ENCODE data around the gene DEAF1. TPM values are rescaled to one million over a fixed set of nuclear protein-coding genes. Genes with fewer than 3 reads are reported as not detected.

Gene DEAF1
- polyA plus RNA-seq, 1 donor (not counting 4 experiments of a cell fraction or from before 2014, with no cell fraction given): 8.1 TPM

DNA sequence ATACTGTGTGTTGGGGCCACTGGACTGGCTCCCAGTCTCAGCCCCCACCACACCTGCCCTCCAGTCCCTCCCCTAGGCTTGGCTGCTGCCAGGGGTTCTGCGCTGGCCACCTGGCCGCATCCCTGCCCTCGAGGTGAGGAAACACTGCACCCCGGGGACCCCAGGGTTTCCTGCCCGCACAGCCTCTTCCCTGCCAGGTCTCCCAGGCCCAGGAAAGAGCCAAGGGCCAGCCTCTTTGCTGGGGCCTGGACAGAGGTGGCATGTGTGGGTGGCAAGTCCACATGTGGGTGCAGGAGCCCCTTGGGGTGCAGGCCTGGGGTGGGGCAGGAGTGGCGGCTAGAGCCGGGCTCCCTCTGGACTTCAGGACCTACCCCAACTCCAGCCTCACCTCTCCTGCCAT, 13.5 kb upstream of the DEAF1 start:
- TF ChIP-seq, protein P1, sequence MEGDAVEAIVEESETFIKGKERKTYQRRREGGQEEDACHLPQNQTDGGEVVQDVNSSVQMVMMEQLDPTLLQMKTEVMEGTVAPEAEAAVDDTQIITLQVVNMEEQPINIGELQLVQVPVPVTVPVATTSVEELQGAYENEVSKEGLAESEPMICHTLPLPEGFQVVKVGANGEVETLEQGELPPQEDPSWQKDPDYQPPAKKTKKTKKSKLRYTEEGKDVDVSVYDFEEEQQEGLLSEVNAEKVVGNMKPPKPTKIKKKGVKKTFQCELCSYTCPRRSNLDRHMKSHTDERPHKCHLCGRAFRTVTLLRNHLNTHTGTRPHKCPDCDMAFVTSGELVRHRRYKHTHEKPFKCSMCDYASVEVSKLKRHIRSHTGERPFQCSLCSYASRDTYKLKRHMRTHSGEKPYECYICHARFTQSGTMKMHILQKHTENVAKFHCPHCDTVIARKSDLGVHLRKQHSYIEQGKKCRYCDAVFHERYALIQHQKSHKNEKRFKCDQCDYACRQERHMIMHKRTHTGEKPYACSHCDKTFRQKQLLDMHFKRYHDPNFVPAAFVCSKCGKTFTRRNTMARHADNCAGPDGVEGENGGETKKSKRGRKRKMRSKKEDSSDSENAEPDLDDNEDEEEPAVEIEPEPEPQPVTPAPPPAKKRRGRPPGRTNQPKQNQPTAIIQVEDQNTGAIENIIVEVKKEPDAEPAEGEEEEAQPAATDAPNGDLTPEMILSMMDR (optimal IDR thresholded peaks at IDR 0.05 in 1 of 3, IDR thresholded peaks at IDR 0.05 in 1 of 3, conservative IDR thresholded peaks at IDR 0.05 in 1 of 3; ENCODE audit: extremely low read depth in 1 of 3, insufficient read depth in 2 of 3, low read length in 3 of 3): no peak
- TF ChIP-seq EZH2 (IDR thresholded peaks at IDR 0.05; ENCODE audit: low read length): no peak
- no peaks in the 10 kb centered on the region for H3K27me3 ChIP-seq (ENCODE audit: control insufficient read depth, extremely low read depth, insufficient read depth, low read length)
- H3K79me2 ChIP-seq (ENCODE audit: control insufficient read depth, insufficient read depth, low read length): peaks cover 36% of the 10 kb centered on the region
- no peaks in the 10 kb centered on the region for H3K9me3 ChIP-seq (ENCODE audit: control insufficient read depth, low read depth, low read length)
- no peak overlapping the region for H3K27ac ChIP-seq (ENCODE audit: control insufficient read depth, insufficient read depth, low read length)
- dilution Hi-C loops (cut with MboI; ENCODE audit: extremely low pct_ligation_motif_present, low sequenced_read_pairs): no loop called here
- peaks cover 20% of the 10 kb centered on the region for H3K4me1 ChIP-seq (ENCODE audit: control insufficient read depth, extremely low read depth, insufficient read depth, low read length)
- H3K36me3 ChIP-seq (ENCODE audit: control insufficient read depth in 2 of 2, extremely low read depth in 1 of 2, insufficient read depth in 2 of 2, low read length in 2 of 2): peaks cover 0 to 11% of the 10 kb centered on the region in 2 experiments
- H3K9me1 ChIP-seq (ENCODE audit: control insufficient read depth, extremely low read depth, insufficient read depth, low read length): peaks cover 2% of the 10 kb centered on the region
- no peak for FAIRE-seq
- no peak overlapping the region for H3K4me3 ChIP-seq (ENCODE audit: control insufficient read depth in 2 of 3, extremely low read depth in 1 of 3, insufficient read depth in 2 of 3, low read depth in 1 of 3, low read length in 3 of 3)
- no peak overlapping the region for H3K9ac ChIP-seq (ENCODE audit: control insufficient read depth, extremely low read depth, insufficient read depth, low read length)
- H2AFZ ChIP-seq (ENCODE audit: control insufficient read depth, low read length): no peak overlapping the region
- no peak for DNase-seq (ENCODE audit: low read depth, low spot score)
- H4K20me1 ChIP-seq (ENCODE audit: control insufficient read depth, extremely low read depth, insufficient read depth, low read length): no peaks in the 10 kb centered on the region
- no peak overlapping the region for H3K4me2 ChIP-seq (ENCODE audit: control insufficient read depth, extremely low read depth, insufficient read depth, low read depth, low read length)

DNA sequence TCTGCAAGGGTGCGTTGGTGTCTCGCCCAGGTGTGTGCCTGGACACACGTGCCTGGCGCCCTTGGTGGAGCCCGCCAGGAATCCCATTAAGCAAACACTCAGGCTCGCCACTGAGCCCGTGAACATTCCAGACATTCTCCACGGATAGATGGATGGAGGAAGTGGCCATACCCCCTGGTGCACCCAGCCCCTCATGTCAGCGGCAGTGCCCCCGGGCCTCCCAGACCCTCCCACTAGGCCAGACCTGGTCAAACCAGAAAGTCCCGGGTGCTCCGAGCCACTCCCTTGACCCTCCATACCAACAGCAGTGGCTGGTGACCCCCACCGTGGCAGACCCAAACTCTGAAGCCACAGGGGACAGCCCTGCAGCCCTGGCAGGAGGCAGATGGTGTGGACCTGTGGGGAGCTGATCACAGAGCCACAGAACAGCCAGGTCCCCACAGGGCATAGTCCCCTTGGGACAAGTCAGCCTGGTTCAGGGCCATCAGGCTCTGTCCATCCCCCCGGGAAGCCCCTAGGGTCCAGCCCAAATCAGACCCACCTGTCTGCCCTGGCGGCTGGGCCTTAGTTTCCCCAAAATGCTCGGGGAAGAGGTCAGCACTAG, 12.9 kb upstream of the DEAF1 start:
- no peak for DNase-seq (ENCODE audit: low read depth, low spot score)

More for the DNA sequence above, 12.9 kb upstream of the DEAF1 start:
- Histone ChIP-seq H4K20me1 (ENCODE audit: control insufficient read depth, extremely low read depth, insufficient read depth, low read length) (no peaks in the 10 kb centered on the region), H3K4me3 (ENCODE audit: control insufficient read depth in 2 of 3, extremely low read depth in 1 of 3, insufficient read depth in 2 of 3, low read depth in 1 of 3, low read length in 3 of 3) (peak overlapping the region in 2 of 3 experiments; percentile 84 to 90), H3K9ac (ENCODE audit: control insufficient read depth, extremely low read depth, insufficient read depth, low read length) (peak overlapping the region; percentile 80), H3K4me1 (ENCODE audit: control insufficient read depth, extremely low read depth, insufficient read depth, low read length) (peaks cover 20% of the 10 kb centered on the region), H3K4me2 (ENCODE audit: control insufficient read depth, extremely low read depth, insufficient read depth, low read depth, low read length) (peak overlapping the region; percentile 90), H3K9me3 (ENCODE audit: control insufficient read depth, low read depth, low read length) (no peaks in the 10 kb centered on the region), H3K79me2 (ENCODE audit: control insufficient read depth, insufficient read depth, low read length) (peaks cover 36% of the 10 kb centered on the region), H3K36me3 (ENCODE audit: control insufficient read depth in 2 of 2, extremely low read depth in 1 of 2, insufficient read depth in 2 of 2, low read length in 2 of 2) (peaks cover 0 to 11% of the 10 kb centered on the region in 2 experiments), H3K9me1 (ENCODE audit: control insufficient read depth, extremely low read depth, insufficient read depth, low read length) (peaks cover 2% of the 10 kb centered on the region), H3K27me3 (ENCODE audit: control insufficient read depth, extremely low read depth, insufficient read depth, low read length) (no peaks in the 10 kb centered on the region), H2AFZ (ENCODE audit: control insufficient read depth, low read length) (no peak overlapping the region), H3K27ac (ENCODE audit: control insufficient read depth, insufficient read depth, low read length) (no peak overlapping the region)
- FAIRE-seq: no peak
- dilution Hi-C loops (cut with MboI; ENCODE audit: extremely low pct_ligation_motif_present, low sequenced_read_pairs): no loop called here
- no peak for TF ChIP-seq EZH2 (IDR thresholded peaks at IDR 0.05; ENCODE audit: low read length)
- TF ChIP-seq, protein P1 (optimal IDR thresholded peaks at IDR 0.05 in 1 of 3, IDR thresholded peaks at IDR 0.05 in 1 of 3, conservative IDR thresholded peaks at IDR 0.05 in 1 of 3; ENCODE audit: extremely low read depth in 1 of 3, insufficient read depth in 2 of 3, low read length in 3 of 3): no peak

Measured in keratinocyte (primary cell).